HEK293 (cell line): Measurements from ENCODE around the gene UBALD2.

ENCODE experiments used
- HIC1 ChIP-seq: fragments of 450-650 bp; formaldehyde crosslinking; IDR thresholded peaks from 2 replicates; pipeline ENCODE4 v1.5.1; 2016; ENCODE audit warnings: missing biosample characterization, missing genetic modification characterization
- KLF10 ChIP-seq: fragments of 450-650 bp; IDR thresholded peaks from 2 replicates; pipeline ENCODE4 v1.5.1; 2018; ENCODE audit warnings: missing biosample characterization, mild to moderate bottlenecking, missing genetic modification characterization
- MZF1 ChIP-seq: fragments of 450-650 bp; formaldehyde crosslinking; IDR thresholded peaks from 2 replicates; pipeline ENCODE4 v1.5.1; 2017; ENCODE audit warnings: missing biosample characterization, missing genetic modification characterization, borderline replicate concordance
- OSR2 ChIP-seq: fragments of 450-650 bp; formaldehyde crosslinking; IDR thresholded peaks from 2 replicates; pipeline ENCODE4 v1.5.1; 2016; ENCODE audit warnings: missing biosample characterization, missing genetic modification characterization
- PATZ1 ChIP-seq: fragments of 450-650 bp; formaldehyde crosslinking; IDR thresholded peaks from 2 replicates; pipeline ENCODE4 v1.5.1; 2016; ENCODE audit warnings: missing biosample characterization, missing genetic modification characterization
- PRDM2 ChIP-seq: fragments of 450-650 bp; formaldehyde crosslinking; IDR thresholded peaks from 2 replicates; pipeline ENCODE4 v1.5.1; 2016; ENCODE audit warnings: missing biosample characterization, missing genetic modification characterization, borderline replicate concordance
- SP2 ChIP-seq: fragments of 450-650 bp; formaldehyde crosslinking; IDR thresholded peaks from 2 replicates; pipeline ENCODE4 v1.5.1; 2016; ENCODE audit warnings: missing biosample characterization, missing genetic modification characterization
- TRIM28 ChIP-seq: IDR thresholded peaks from 2 replicates; pipeline ENCODE4 v1.6.1; 2011; ENCODE audit warnings: low read length, control low read depth, borderline replicate concordance
- ZBTB17 ChIP-seq: fragments of 450-650 bp; formaldehyde crosslinking; IDR thresholded peaks from 2 replicates; pipeline ENCODE4 v1.5.1; 2016; ENCODE audit warnings: missing biosample characterization, missing genetic modification characterization
- ZFP3 ChIP-seq: fragments of 450-650 bp; formaldehyde crosslinking; IDR thresholded peaks from 2 replicates; pipeline ENCODE4 v1.5.1; 2016; ENCODE audit warnings: low read depth, missing biosample characterization, missing genetic modification characterization
- ZFP41 ChIP-seq: fragments of 450-650 bp; formaldehyde crosslinking; IDR thresholded peaks from 2 replicates; pipeline ENCODE4 v1.5.1; 2016; ENCODE audit warnings: missing biosample characterization, missing genetic modification characterization, borderline replicate concordance
- ZFP69B ChIP-seq: fragments of 450-650 bp; formaldehyde crosslinking; IDR thresholded peaks from 2 replicates; pipeline ENCODE4 v1.5.1; 2016; ENCODE audit warnings: missing biosample characterization, missing genetic modification characterization
- ZNF16 ChIP-seq: fragments of 450-650 bp; formaldehyde crosslinking; IDR thresholded peaks from 2 replicates; pipeline ENCODE4 v1.5.1; 2016; ENCODE audit warnings: low read depth, missing biosample characterization, missing genetic modification characterization
- ZNF335 ChIP-seq: fragments of 450-650 bp; formaldehyde crosslinking; conservative IDR thresholded peaks from 2 replicates; pipeline ENCODE4 v1.5.1; 2016; ENCODE audit warnings: missing biosample characterization, missing genetic modification characterization
- ZNF48 ChIP-seq: fragments of 450-650 bp; formaldehyde crosslinking; IDR thresholded peaks from 2 replicates; pipeline ENCODE4 v1.5.1; 2016; ENCODE audit warnings: missing biosample characterization, missing genetic modification characterization
- ZNF501 ChIP-seq: fragments of 450-650 bp; formaldehyde crosslinking; IDR thresholded peaks from 2 replicates; pipeline ENCODE4 v1.5.1; 2016; ENCODE audit warnings: missing biosample characterization, missing genetic modification characterization
- ZNF514 ChIP-seq: fragments of 450-650 bp; formaldehyde crosslinking; IDR thresholded peaks from 2 replicates; pipeline ENCODE4 v1.5.1; 2016; ENCODE audit warnings: missing biosample characterization, missing genetic modification characterization
- ZNF548 ChIP-seq: fragments of 450-650 bp; formaldehyde crosslinking; IDR thresholded peaks from 2 replicates; pipeline ENCODE4 v1.5.1; 2016; ENCODE audit warnings: missing biosample characterization, missing genetic modification characterization
- ZNF621 ChIP-seq: fragments of 450-650 bp; formaldehyde crosslinking; IDR thresholded peaks from 2 replicates; pipeline ENCODE4 v1.5.1; 2017; ENCODE audit warnings: missing biosample characterization, missing genetic modification characterization
- ZNF660 ChIP-seq: fragments of 450-650 bp; IDR thresholded peaks from 2 replicates; pipeline ENCODE4 v1.5.1; 2018; ENCODE audit warnings: missing biosample characterization, mild to moderate bottlenecking, missing genetic modification characterization
- ZNF747 ChIP-seq: fragments of 450-650 bp; formaldehyde crosslinking; IDR thresholded peaks from 2 replicates; pipeline ENCODE4 v1.5.1; 2016; ENCODE audit warnings: missing biosample characterization, missing genetic modification characterization
- ZNF768 ChIP-seq: fragments of 450-650 bp; formaldehyde crosslinking; IDR thresholded peaks from 2 replicates; pipeline ENCODE4 v1.5.1; 2018; ENCODE audit warnings: missing biosample characterization, mild to moderate bottlenecking, missing genetic modification characterization
- ZNF830 ChIP-seq: fragments of 450-650 bp; IDR thresholded peaks from 2 replicates; pipeline ENCODE4 v1.5.0; 2018; ENCODE audit warnings: missing biosample characterization, missing genetic modification characterization, low read depth, mild to moderate bottlenecking, moderate library complexity
- TF ChIP-seq, protein P1 (sequence below): fragments of 450-650 bp; formaldehyde crosslinking; IDR thresholded peaks from 2 replicates; pipeline ENCODE4 v1.5.1; 2016; ENCODE audit warnings: missing biosample characterization, missing genetic modification characterization, low read depth
- TF ChIP-seq, protein P2 (sequence below): fragments of 450-650 bp; formaldehyde crosslinking; IDR thresholded peaks from 2 replicates; pipeline ENCODE4 v1.5.1; 2016; ENCODE audit warnings: missing biosample characterization, missing genetic modification characterization, borderline replicate concordance

UBALD2 gene

DNA sequence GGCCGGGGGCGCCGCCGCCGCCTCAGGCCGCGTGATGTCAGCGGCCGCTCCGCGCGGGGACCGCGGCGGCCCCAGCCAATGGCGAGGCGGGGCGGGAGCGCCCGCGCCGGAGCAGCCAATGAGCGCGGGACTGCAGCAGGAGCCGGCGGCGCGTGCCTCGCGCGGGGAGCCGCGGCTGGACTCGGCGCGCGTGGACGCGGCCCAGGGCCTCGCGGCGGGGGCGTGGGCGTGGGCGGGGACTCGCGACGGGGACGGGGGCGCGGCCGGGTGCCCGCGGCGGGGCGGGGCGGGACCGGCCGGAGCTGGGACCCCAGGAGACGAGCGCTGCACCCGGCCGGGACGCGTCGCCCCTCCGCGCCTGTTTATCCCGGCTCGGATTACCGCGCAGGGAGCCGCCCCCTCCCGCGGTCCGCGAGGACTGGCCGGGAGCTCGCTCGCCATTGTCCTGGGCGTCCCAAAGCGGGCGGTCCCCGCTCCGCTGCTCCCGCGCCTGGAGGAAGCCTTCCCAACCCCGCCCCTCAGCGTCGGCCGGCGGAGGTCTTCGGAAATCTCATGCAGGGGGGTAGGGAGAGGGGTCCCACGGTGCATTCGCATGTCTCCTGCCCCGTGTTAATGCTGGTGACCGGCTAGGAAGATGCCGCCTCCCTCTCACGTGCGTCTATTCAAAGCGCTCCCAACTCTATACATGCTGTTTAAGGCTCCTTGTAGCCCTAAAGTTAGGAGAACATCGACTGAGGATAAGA lies 24.5 kb upstream of the UBALD2 start, which contains the start of gene RNF157 (continued):
- no peak for TF ChIP-seq ZFP41 (tag by site-specific recombination)
- TF ChIP-seq ZNF335: peak; percentile 85
- TF ChIP-seq ZNF830 (tag by site-specific recombination): no peak
- TF ChIP-seq HIC1 (tag by site-specific recombination): no peak
- TF ChIP-seq PRDM2 (tag by site-specific recombination): no peak
- TF ChIP-seq ZNF514 (tag by site-specific recombination): no peak
- no peak for TF ChIP-seq ZNF768 (tag by site-specific recombination)
- no peak for TF ChIP-seq ZNF48 (tag by site-specific recombination)
- no peak for TF ChIP-seq ZFP3 (tag by site-specific recombination)
- TF ChIP-seq, protein P1, sequence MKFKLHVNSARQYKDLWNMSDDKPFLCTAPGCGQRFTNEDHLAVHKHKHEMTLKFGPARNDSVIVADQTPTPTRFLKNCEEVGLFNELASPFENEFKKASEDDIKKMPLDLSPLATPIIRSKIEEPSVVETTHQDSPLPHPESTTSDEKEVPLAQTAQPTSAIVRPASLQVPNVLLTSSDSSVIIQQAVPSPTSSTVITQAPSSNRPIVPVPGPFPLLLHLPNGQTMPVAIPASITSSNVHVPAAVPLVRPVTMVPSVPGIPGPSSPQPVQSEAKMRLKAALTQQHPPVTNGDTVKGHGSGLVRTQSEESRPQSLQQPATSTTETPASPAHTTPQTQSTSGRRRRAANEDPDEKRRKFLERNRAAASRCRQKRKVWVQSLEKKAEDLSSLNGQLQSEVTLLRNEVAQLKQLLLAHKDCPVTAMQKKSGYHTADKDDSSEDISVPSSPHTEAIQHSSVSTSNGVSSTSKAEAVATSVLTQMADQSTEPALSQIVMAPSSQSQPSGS: no peak
- TF ChIP-seq MZF1 (tag by site-specific recombination): no peak
- TF ChIP-seq PATZ1 (tag by site-specific recombination): peak; percentile 85
- TF ChIP-seq ZNF660 (tag by site-specific recombination): no peak
- TF ChIP-seq ZNF16 (tag by site-specific recombination): no peak
- no peak for TF ChIP-seq ZNF548
- peak; percentile 51; the same call in 1 of the 2 replicates for TF ChIP-seq KLF10 (tag by site-specific recombination)
- 0 out of 2 replicates have a peak, but pooled peaks have one; percentile 34 for TF ChIP-seq ZFP69B (tag by site-specific recombination)
- TF ChIP-seq ZNF501 (tag by site-specific recombination): peak; percentile 70
- TF ChIP-seq TRIM28: no peak
- TF ChIP-seq SP2 (tag by site-specific recombination): peak; percentile 67
- no peak for TF ChIP-seq ZNF747 (tag by site-specific recombination)
- TF ChIP-seq ZBTB17: peak; percentile 57
- TF ChIP-seq OSR2 (tag by site-specific recombination): no peak
- TF ChIP-seq, protein P2, sequence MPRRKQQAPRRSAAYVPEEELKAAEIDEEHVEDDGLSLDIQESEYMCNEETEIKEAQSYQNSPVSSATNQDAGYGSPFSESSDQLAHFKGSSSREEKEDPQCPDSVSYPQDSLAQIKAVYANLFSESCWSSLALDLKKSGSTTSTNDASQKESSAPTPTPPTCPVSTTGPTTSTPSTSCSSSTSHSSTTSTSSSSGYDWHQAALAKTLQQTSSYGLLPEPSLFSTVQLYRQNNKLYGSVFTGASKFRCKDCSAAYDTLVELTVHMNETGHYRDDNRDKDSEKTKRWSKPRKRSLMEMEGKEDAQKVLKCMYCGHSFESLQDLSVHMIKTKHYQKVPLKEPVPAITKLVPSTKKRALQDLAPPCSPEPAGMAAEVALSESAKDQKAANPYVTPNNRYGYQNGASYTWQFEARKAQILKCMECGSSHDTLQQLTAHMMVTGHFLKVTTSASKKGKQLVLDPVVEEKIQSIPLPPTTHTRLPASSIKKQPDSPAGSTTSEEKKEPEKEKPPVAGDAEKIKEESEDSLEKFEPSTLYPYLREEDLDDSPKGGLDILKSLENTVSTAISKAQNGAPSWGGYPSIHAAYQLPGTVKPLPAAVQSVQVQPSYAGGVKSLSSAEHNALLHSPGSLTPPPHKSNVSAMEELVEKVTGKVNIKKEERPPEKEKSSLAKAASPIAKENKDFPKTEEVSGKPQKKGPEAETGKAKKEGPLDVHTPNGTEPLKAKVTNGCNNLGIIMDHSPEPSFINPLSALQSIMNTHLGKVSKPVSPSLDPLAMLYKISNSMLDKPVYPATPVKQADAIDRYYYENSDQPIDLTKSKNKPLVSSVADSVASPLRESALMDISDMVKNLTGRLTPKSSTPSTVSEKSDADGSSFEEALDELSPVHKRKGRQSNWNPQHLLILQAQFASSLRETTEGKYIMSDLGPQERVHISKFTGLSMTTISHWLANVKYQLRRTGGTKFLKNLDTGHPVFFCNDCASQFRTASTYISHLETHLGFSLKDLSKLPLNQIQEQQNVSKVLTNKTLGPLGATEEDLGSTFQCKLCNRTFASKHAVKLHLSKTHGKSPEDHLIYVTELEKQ (tag by site-specific recombination): no peak
- TF ChIP-seq ZNF621 (tag by site-specific recombination): no peak
